RPMI8226 (cell line): Measurements from ENCODE around the gene DHX34.
A peak's percentile ranks its signal among the peaks of the same experiment; 100 is the strongest.
"Not testable (repeated sequence)": the region's sequence is repeated elsewhere in the genome, so short reads cannot be mapped to it uniquely, and the experiment has no call there.

Source experiments
- DNase-seq: peaks from one replicate; pipeline ENCODE4 v3.0.0-alpha.2; 2015

DHX34 gene

GRCh38 chr19:47324502-47324901 lies 24.6 kb upstream of the DHX34 start:
- DNase-seq = peak; percentile 31

DNA sequence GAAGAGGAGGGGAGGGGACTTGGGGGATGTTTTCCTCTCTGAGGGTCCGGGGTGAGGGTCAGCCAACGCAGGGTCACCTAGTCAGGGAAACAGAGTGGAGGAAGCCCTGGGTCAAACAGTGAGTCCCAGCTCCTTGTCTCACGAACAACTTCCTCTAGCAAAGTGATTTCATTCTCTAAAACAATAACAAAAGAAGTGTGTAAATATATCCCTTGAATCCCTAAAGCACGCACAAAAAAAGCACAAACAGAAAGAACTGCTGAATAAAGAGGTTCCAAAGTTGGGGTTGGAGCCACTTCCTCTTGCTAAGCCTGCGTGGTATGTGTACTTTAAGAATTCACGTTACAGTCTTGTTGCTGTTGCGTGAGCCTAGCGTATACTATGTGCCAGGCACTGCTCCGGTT lies 18.6 kb upstream of the DHX34 start:
- peak; percentile 54 for DNase-seq

GRCh38 chr19:47331490-47331889 lies 17.6 kb upstream of the DHX34 start:
- no peak for DNase-seq

GRCh38 chr19:47331931-47332547 lies 17.1 kb upstream of the DHX34 start, which contains the start of gene C5AR2:
Gene C5AR2, plus strand, starts transcription at chr19:47332175. Its CDS starts 8,625 bp downstream, at chr19:47340800.
- DNase-seq = no peak

GRCh38 chr19:47336765-47337718 lies 12.1 kb upstream of the DHX34 start:
- peak; percentile 94 for DNase-seq

DNA sequence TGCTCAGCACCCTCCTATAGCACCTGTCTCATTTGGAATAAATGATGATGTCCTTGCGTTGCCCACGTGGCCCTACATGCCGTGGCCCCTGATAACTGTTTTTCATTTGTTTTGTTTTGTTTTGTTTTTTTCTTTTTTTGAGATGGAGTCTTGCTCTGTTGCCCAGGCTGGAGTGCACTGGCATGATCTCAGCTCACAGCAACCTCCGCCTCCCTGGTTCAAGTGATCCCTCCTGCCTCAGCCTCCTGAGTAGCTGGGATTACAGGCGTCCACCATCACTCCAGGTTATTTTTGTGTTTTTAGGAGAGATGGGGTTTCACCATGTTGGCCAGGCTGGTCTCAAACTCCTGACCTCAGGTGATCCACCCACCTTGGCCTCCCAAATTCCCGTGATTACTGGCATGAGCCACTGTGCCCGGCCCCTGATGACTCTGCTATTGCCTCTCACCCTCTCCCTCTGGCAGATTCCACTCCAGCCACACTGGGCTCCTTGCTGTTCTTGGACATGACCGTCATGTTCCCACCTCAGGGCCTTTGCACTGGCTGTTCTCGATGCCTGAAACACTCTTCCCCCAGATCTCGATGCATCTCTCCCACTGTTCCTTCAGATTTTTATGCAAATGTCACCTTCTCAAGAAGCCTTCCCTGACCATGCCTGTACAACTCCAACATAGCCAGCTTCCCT lies 9.8 kb upstream of the DHX34 start:
- DNase-seq = no peak

GRCh38 chr19:47340477-47341208 lies 8.5 kb upstream of the DHX34 start:
- no peak for DNase-seq

GRCh38 chr19:47341734-47342133 lies 7.4 kb upstream of the DHX34 start:
- DNase-seq = no peak

- no peak for DNase-seq
Observed at GRCh38 chr19:47343194-47343802, 5.8 kb upstream of the DHX34 start.

- no peak for DNase-seq
Observed at GRCh38 chr19:47344425-47344824, 4.7 kb upstream of the DHX34 start.

GRCh38 chr19:47346024-47346423 lies 3.1 kb upstream of the DHX34 start:
- not testable (repeated sequence) for DNase-seq

DNA sequence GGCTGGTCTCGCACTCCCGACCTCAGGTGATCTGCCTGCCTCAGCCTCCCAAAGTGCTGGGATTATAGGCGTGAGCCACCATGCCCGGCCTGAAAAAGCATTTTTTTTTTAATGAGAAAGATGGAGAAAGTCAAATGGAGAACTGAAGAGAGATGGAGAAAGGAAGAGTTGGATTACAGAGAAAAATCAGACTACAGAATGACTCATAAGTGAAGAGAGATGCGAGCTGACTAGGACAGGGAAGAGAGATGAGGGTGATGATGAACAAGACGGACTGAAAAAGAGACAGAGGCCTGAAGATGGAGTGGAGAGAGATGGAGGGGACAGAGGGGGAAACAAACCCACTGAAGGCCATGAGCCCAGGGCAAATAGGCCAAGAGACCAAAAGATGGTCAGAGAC lies 1.5 kb downstream of the DHX34 start:
- DNase-seq = no peak

GRCh38 chr19:47351548-47351947 lies 2.4 kb downstream of the DHX34 start:
- no peak for DNase-seq

- DNase-seq = no peak
Observed at GRCh38 chr19:47352095-47352494, 3.0 kb downstream of the DHX34 start.

DNA sequence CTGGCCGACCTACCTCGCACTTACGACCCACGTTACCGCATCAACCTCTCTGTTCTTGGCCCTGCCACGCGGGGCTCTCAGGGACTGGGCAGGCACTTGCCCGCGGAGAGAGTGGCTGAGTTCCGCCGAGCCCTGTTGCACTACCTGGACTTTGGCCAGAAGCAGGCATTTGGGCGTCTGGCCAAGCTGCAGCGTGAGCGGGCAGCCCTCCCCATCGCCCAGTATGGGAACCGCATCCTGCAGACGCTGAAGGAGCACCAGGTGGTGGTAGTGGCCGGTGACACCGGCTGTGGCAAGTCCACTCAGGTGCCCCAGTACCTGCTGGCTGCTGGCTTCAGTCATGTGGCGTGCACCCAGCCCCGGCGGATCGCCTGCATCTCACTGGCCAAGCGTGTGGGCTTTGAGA lies 4.2 kb downstream of the DHX34 start:
- DNase-seq = no peak

DNA sequence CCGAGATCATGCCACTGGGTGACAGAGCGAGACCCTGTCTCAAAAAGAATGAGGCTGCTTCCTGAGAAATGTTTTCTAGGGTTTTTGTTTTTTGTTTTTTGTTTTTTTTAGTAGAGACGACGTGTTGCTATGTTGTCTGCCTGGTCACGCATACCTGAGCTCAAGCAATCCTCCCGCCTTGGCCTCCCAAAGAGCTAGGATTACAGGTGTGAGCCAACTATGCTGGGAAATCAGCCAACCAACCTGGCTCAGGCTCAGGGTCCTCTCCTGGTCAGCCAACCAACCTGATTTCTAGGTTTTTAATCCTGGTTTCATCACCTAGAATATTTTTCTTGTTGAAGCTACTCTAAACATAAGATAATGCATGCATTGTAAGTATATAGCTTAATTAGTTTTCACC lies 7.8 kb downstream of the DHX34 start:
- no peak for DNase-seq

DNA sequence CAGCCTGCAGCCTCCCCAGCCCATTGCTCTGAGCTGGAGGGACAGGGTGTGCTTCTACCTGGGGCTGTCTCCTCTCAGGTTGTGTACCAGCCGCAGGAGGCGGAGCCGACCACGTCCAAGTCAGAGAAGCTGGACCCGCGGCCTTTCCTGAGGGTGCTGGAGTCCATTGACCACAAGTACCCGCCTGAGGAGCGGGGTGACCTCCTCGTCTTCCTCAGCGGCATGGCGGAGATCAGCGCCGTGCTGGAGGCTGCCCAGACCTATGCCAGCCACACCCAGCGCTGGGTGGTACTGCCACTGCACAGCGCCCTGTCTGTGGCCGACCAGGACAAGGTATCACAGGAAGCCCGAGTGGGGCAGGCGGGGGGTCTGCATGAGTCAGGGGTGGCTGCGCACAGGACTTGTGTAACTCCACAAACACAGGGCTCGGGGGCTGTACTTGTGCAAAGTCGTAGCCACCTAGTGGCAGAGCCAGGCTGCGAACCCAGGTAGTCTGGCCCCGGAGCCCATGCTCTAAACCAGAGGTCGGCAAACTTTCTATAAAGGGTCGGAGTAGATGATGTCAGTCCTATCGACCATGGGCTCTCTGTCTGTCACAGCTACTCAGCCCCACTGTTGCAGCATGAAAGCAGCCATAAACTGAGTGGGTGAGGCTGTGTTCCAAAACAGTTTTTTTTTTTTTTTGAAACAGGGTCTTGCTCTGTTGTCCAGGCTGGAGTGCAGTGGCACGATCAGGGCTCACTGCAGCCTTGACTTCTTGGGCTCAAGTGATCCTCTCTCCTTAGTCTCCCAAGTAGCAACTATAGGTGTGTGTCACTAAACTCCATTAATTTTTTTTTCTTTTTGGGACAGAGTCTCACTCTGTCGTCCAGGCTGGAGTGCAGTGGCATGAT lies 8.9 kb downstream of the DHX34 start:
- no peak for DNase-seq

DNA sequence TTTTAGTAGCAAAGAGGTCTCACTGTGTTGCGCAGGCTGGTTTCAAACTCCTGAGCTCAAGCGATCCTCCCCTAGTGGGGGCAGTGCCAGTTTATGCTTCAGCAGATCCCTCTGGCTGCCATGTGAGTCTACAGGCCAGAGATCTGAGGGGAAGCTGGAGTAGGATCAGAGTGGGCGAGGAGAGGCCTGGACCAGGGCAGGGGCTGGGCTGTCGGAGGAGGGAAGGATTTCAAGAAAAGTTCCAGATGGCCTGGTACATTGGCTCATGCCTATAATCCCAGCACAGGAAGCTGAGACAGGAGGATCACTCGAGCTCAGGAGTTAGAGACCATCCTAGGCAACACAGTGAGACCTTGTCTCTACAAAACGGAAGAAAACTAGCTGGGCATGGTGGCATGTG lies 9.8 kb downstream of the DHX34 start:
- DNase-seq = no peak

GRCh38 chr19:47362321-47362720 lies 13.2 kb downstream of the DHX34 start:
- no peak for DNase-seq

- DNase-seq = no peak
Observed at GRCh38 chr19:47363758-47364531, 14.8 kb downstream of the DHX34 start.

GRCh38 chr19:47365455-47365854 lies 16.3 kb downstream of the DHX34 start:
- not testable (repeated sequence) for DNase-seq
